GM21447 (cell line): ENCODE results near the gene ZFYVE21.

Source experiments
- ATAC-seq: cut with Tn5 transposase; IDR thresholded peaks from one replicate; pipeline ENCODE4 v1.9.1; 2021; ENCODE audit not compliant: unreplicated experiment

Gene ZFYVE21

GRCh38 chr14:103704708-103705107, 10.9 kb upstream of the ZFYVE21 start:
- no peak for ATAC-seq

GRCh38 chr14:103705118-103705503, 10.5 kb upstream of the ZFYVE21 start:
- ATAC-seq, result no peak

- ATAC-seq, result no peak
These were observed 9.9 kb upstream of the ZFYVE21 start for GRCh38 chr14:103705504-103706284.

- ATAC-seq, result no peak
These were observed 8.9 kb upstream of the ZFYVE21 start for GRCh38 chr14:103706551-103707328.

- no peak for ATAC-seq
These were observed 8.0 kb upstream of the ZFYVE21 start for GRCh38 chr14:103707329-103708263.

- no peak for ATAC-seq
These were observed 6.8 kb upstream of the ZFYVE21 start for GRCh38 chr14:103708750-103709187.

GRCh38 chr14:103709814-103710213, 5.8 kb upstream of the ZFYVE21 start:
- no peak for ATAC-seq

GRCh38 chr14:103710771-103711377, 4.7 kb upstream of the ZFYVE21 start:
- no peak for ATAC-seq

- no peak for ATAC-seq
These were observed 3.8 kb upstream of the ZFYVE21 start for GRCh38 chr14:103711516-103712431.

GRCh38 chr14:103712633-103713247, 2.9 kb upstream of the ZFYVE21 start:
- no peak for ATAC-seq

GRCh38 chr14:103713304-103714062, 2.1 kb upstream of the ZFYVE21 start:
- ATAC-seq, result no peak

- ATAC-seq, result no peak
These were observed 1.4 kb upstream of the ZFYVE21 start for GRCh38 chr14:103714063-103714724.

GRCh38 chr14:103716091-103716801, 636 bp downstream of the ZFYVE21 start:
- no peak for ATAC-seq

- ATAC-seq, result no peak
These were observed 1.3 kb downstream of the ZFYVE21 start for GRCh38 chr14:103716899-103717411.

- no peak for ATAC-seq
These were observed 3.0 kb downstream of the ZFYVE21 start for GRCh38 chr14:103718572-103718971.

- no peak for ATAC-seq
These were observed 4.1 kb downstream of the ZFYVE21 start for GRCh38 chr14:103719751-103720150.
